Brain pericyte (primary cell): Measurements from ENCODE around the gene ATL2.
"Not testable (repeated sequence)": the region's sequence is repeated elsewhere in the genome, so short reads cannot be mapped to it uniquely, and the experiment has no call there.

Source experiments
- DNase-seq: peaks from one replicate; pipeline ENCODE4 v3.0.0-alpha.2; 2012; ENCODE audit warnings: low read depth, low spot score

The ATL2 gene

GRCh38 chr2:38327580-38327979, 49.5 kb downstream of the ATL2 start:
- DNase-seq: no peak

- DNase-seq: no peak
Observed at GRCh38 chr2:38323623-38324022, 53.5 kb downstream of the ATL2 start.

- no peak for DNase-seq
Observed at GRCh38 chr2:38322224-38322914, 54.7 kb downstream of the ATL2 start.

DNA sequence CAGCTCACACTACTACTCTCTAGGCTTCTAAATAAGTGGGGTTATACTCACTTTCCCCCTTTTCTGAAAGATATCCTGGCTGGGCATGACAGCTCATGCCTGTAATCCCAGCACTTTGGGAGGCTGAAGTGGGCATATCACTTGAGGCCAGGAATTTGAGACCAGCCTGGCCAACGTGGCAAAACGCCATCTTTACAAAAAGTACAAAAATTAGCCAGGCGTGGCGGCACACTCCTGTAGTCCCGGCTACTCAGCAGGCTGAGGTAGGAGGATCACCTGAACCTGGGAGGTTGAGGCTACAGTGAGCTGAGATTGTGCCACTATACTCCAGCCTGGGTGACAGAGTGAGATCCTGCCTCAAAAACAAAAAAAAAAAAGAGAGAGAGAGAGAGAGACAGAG, 57.8 kb downstream of the ATL2 start:
- not testable (repeated sequence) for DNase-seq

DNA sequence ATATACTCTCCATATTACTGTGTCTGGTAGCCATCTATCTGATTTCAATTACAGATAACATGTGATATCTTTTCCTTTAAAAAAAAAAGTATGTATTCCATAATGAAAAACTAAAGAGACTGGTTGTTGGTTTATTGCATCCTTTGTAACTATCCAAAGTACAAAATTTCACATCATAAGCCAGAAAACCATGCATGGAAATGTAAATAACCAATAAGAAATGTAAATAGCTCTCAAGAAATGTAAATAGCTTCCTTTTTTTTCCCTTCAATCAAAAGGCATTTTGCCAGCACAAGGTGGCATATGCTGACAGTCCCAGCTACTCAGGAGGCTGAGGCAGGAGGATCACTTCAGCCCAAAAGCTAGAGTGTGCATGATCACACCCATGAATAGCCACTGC, 59.3 kb downstream of the ATL2 start:
- DNase-seq: no peak

GRCh38 chr2:38315707-38316333, 61.3 kb downstream of the ATL2 start:
- DNase-seq: peak; percentile 2

- no peak for DNase-seq
Observed at GRCh38 chr2:38308821-38309220, 68.3 kb downstream of the ATL2 start.

GRCh38 chr2:38301969-38302702, 74.9 kb downstream of the ATL2 start:
- DNase-seq: no peak

DNA sequence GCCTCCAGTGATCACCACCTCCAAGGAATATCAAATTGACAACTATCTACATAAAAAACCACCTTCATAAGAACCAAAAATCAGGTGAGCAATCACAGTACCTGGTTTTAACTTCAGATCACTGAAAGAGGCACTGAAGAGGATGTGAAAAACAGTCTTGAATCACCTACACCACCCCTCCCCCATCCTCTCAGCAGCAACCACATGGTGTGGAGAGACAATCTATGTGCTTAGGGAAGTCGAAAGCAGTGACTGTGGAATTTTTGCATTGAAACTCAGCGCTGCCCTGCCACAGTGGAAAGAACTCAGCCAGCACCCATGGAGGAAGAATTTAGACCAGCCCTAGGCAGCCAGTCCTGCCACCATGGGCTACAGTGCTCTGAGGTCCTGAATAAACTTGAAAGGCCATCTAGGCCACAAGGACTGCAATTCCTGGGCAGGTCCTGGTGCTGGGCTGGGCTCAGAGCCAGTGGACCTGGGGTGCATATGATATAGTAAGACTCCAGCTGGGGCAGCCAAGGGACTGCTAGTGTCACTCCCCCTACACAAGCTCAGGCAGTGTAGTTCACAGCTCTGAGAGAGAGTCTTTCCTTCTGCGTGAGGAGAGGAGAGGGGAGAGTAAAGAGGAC, 75.6 kb downstream of the ATL2 start:
- DNase-seq: no peak

GRCh38 chr2:38298539-38298938, 78.5 kb downstream of the ATL2 start:
- no peak for DNase-seq

GRCh38 chr2:38296197-38296780, 80.8 kb downstream of the ATL2 start:
- DNase-seq: no peak

GRCh38 chr2:38294597-38294996, 82.5 kb downstream of the ATL2 start:
- DNase-seq: no peak

- no peak for DNase-seq
Observed at GRCh38 chr2:38293152-38293865, 83.8 kb downstream of the ATL2 start.

- no peak for DNase-seq
Observed at GRCh38 chr2:38290332-38290731, 86.7 kb downstream of the ATL2 start.

- DNase-seq: no peak
Observed at GRCh38 chr2:38284971-38285370, 92.1 kb downstream of the ATL2 start.

DNA sequence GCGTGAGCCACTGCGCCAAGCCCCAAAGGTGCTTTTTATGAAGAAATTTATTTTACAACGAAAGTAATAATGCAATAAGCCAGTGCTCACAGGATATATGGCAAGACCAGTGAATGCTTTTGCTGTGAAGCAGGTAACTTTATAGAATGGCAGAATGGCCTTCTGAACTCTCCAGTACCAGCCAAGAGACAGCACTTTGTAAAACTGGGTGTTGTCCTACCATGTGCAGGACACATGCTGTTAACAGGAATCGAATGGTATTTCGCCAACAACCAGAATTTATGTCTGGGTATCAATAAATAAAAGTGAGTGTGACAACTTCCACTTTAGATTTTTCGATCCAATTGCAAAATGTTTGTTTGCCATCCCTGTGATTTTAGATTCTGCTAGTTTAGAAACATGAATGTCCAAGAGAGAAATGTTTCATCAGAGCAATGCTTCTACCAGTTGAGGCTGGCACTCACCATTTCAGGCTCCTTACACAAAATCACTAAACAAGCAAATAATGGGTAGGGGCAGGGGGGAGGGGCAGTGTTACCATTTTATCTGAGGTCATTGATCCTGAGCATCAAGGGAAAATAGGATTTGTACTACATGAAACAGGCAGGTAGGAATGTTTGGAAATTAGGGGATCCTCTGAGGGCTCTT, 95.9 kb downstream of the ATL2 start:
- DNase-seq: no peak

DNA sequence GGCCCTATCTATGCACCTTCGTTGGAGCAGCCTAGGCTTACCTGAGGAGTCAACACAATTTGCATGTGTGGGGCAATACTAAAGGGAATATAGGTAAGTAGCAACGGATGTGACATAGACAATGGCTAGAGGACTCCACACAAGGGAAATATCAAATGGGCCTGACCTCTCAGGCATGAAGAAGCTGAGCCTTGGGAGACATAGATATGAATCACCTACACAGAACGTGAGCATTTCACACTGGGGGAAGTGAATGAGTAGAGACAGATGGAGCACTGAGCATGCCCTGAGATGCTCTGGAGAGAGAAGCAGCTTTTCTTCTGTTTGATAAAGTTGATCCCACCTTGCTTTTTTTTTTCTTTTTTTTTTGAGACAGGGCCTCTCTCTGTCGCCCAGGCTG, 97.9 kb downstream of the ATL2 start:
- DNase-seq: no peak

- DNase-seq: not testable (repeated sequence)
Observed at GRCh38 chr2:38278117-38278438, 99.0 kb downstream of the ATL2 start.

DNA sequence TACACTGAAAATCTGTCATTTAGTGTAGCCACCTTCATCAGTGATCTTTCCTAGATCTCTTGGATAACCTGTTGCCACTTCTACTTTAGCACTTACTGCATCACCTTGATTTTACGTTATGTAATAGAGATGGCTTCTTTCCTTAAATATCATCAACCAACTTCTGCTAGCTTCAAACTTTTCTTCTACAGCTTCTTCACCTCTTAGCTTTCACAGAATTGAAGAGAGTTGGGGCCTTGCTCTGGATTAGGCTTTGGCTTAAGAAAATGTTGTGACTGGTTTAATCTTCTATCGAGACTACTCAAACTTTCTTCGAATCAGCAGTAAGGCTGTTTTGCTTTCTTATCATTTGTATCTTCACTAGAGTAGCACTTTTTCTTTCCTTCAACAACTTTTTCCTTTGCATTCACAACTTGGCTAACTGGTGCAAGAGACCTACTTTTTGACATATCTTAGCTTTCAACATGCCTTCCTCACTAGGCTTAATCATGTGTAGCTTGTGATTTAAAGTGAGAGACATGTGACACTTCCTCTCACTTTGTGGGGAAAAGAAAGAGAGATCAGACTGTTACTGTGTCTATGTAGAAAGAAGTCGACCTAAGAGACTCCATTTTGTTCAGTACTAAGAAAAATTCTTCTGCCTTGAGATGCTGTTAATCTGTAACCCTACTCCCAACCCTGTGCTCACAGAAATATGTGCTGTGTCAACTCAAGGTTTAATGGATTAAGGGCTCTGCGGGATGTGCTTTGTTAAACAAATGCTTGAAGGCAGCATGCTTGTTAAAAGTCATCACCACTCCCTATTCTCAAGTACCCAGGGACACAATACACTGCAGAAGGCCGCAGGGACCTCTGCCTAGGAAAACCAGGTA, 99.6 kb downstream of the ATL2 start:
- DNase-seq: no peak
